Stimulated activated CD4-positive, alpha-beta T cell treated with anti-CD3 and anti-CD28 coated beads, Interleukin-15, amount 100 ng/mL, for 1 hour (primary cell): Measurements from ENCODE around the gene IL20RB.
"Not testable (repeated sequence)": the region's sequence is repeated elsewhere in the genome, so short reads cannot be mapped to it uniquely, and the experiment has no call there.

Experiments used
- DNase-seq, 2 donors: peaks; one replicate each; pipeline ENCODE4 v3.0.0-alpha.2; 2020; ENCODE audit warnings: low read depth in 1 of 2, low spot score in 1 of 2

The IL20RB gene

GRCh38 chr3:136982520-136983138, 24.8 kb downstream of the IL20RB start:
- DNase-seq = no peak

- no peak for DNase-seq
Observed at GRCh38 chr3:136984837-136985236, 27.1 kb downstream of the IL20RB start.

- not testable (repeated sequence) for DNase-seq
Observed at GRCh38 chr3:136987398-136987980, 29.7 kb downstream of the IL20RB start.

- DNase-seq = no peak
Observed at GRCh38 chr3:136988651-136989050, 30.9 kb downstream of the IL20RB start.

- DNase-seq = no peak
Observed at GRCh38 chr3:136989781-136990524, 32.2 kb downstream of the IL20RB start.

GRCh38 chr3:136990826-136991225, 33.0 kb downstream of the IL20RB start:
- no peak for DNase-seq

- DNase-seq = no peak
Observed at GRCh38 chr3:136992115-136992514, 34.3 kb downstream of the IL20RB start.

GRCh38 chr3:136994772-136995516, 37.2 kb downstream of the IL20RB start:
- DNase-seq = no peak

- no peak for DNase-seq
Observed at GRCh38 chr3:136995652-136996051, 37.9 kb downstream of the IL20RB start.

- DNase-seq = no peak
Observed at GRCh38 chr3:137000039-137000438, 42.3 kb downstream of the IL20RB start.

GRCh38 chr3:137007376-137007775, 49.6 kb downstream of the IL20RB start:
- not testable (repeated sequence) for DNase-seq

- DNase-seq = no peak
Observed at GRCh38 chr3:137008131-137008530, 50.3 kb downstream of the IL20RB start.

GRCh38 chr3:137008976-137009375, 51.2 kb downstream of the IL20RB start:
- no peak for DNase-seq

- DNase-seq = no peak
Observed at GRCh38 chr3:137010137-137010536, 52.4 kb downstream of the IL20RB start.

GRCh38 chr3:137011153-137011552, 53.4 kb downstream of the IL20RB start:
- no peak for DNase-seq

- DNase-seq = no peak
Observed at GRCh38 chr3:137012097-137012501, 54.3 kb downstream of the IL20RB start.

- peak; percentile 67 to 72 for DNase-seq
Observed at GRCh38 chr3:137013951-137014688, 56.3 kb downstream of the IL20RB start.

GRCh38 chr3:137017316-137017715, 59.5 kb downstream of the IL20RB start:
- DNase-seq = not testable (repeated sequence)

GRCh38 chr3:137020315-137020714, 62.5 kb downstream of the IL20RB start:
- DNase-seq = no peak

- no peak for DNase-seq
Observed at GRCh38 chr3:137020888-137021287, 63.1 kb downstream of the IL20RB start.

GRCh38 chr3:137024348-137024747, 66.6 kb downstream of the IL20RB start:
- DNase-seq = no peak
